Activated T-cell treated with anti-CD3 and anti-CD28 coated beads for 48 hours (primary cell): ENCODE data around the gene ZNF816.
"Not testable (repeated sequence)": the region's sequence is repeated elsewhere in the genome, so short reads cannot be mapped to it uniquely, and the experiment has no call there.

ENCODE experiments used
- DNase-seq: peaks from one replicate; pipeline ENCODE4 v3.0.0-alpha.2; 2020; ENCODE audit warnings: low read depth

Gene ZNF816

DNA sequence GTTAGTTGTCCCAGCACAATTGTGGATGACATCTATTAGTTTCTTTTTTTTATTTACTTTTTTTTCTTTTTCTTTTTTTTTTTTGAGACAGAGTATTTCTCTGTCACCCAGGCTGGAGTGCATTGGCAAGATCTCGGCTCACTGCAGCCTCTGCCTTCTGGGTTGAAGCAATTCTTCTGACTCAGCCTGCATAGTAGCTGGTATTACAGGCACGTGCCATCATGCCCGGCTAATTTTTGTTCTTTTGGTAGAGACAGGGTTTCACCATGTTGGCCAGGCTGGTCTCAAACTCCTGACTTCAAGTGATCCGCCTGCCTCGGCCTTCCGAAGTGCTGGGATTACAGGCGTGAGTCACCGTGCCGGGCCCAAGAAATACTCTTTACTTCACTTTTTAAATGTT lies 38.0 kb downstream of the ZNF816 start:
- not testable (repeated sequence) for DNase-seq

- no peak for DNase-seq
Observed at GRCh38 chr19:52923778-52924593, 38.7 kb downstream of the ZNF816 start.

GRCh38 chr19:52922841-52923777 lies 39.6 kb downstream of the ZNF816 start, which contains the start of gene ZNF888:
ZNF888 (minus strand) TSS chr19:52923428; CDS start chr19:52917873, 5,555 bp downstream.
- DNase-seq, result peak; percentile 78

DNA sequence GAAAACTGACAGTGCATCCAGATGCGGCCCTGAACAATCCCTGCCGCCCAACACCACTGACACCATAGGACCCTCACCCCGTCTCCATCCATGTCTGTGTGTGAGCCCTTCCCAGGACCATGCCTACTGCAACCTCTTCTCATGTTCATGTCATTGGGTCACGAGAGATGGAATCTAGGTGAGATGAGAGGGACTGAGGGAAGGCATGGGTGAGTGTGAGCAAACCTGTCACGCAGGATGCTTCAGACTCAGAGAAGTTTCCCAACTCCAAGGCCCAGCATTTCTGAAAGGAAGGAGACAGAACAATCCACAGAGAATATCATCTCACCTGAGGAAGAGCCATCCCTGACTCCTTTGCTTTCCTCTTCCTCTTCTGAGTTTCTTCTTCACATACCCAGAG lies 45.1 kb downstream of the ZNF816 start:
- DNase-seq, result no peak

GRCh38 chr19:52910648-52911047 lies 52.0 kb downstream of the ZNF816 start:
- DNase-seq, result no peak

GRCh38 chr19:52904052-52904780 lies 58.5 kb downstream of the ZNF816 start:
- DNase-seq, result not testable (repeated sequence)

- DNase-seq, result no peak
Observed at GRCh38 chr19:52901842-52902241, 60.8 kb downstream of the ZNF816 start.
